OCI-LY3 (cell line): Measurements from ENCODE around the gene NR6A1.

Source experiments
- H2AFZ ChIP-seq: fragments of 200-600, 300-600 bp; shearing (Covaris generic); 2 replicates; pipeline ENCODE4 v1.6.0; 2014; ENCODE audit warnings: antibody characterized with exemption, low read depth, low read length
- H3K27ac ChIP-seq: fragments of 200-600, 300-600 bp; sonication (generic); 2 replicates; pipeline ENCODE4 v1.5.1; 2014; ENCODE audit warnings: mild to moderate bottlenecking, low read length, moderate library complexity, mixed read lengths
- H3K27me3 ChIP-seq: fragments of 200-600, 300-600 bp; sonication (generic); 2 replicates; pipeline ENCODE4 v1.6.1; 2014; ENCODE audit warnings: low read depth, low read length, mixed read lengths
- H3K36me3 ChIP-seq: fragments of 200-600, 300-600 bp; sonication (generic); replicated peaks from 2 replicates; pipeline ENCODE3; 2014; ENCODE audit warnings: low read depth, low read length, mixed read lengths
- H3K4me1 ChIP-seq: fragments of 300-600, 200-600 bp; sonication (generic); 2 replicates; pipeline ENCODE4 v1.6.1; 2014; ENCODE audit warnings: low read length, mixed read lengths
- H3K4me2 ChIP-seq: fragments of 200-600, 300-600 bp; sonication (generic); 2 replicates; pipeline ENCODE4 v1.6.1; 2014; ENCODE audit warnings: low read length, mixed read lengths
- H3K4me3 ChIP-seq: fragments of 300-600, 200-600 bp; sonication (generic); 2 replicates; pipeline ENCODE4 v1.5.1; 2014; ENCODE audit warnings: antibody characterized with exemption, mild to moderate bottlenecking, low read length, moderate library complexity
- H3K79me2 ChIP-seq: fragments of 300-600, 200-600 bp; shearing (Covaris generic); 2 replicates; pipeline ENCODE4 v1.6.1; 2014; ENCODE audit warnings: mild to moderate bottlenecking, low read length, mixed read lengths
- H3K9ac ChIP-seq: fragments of 300-600, 200-600 bp; shearing (Covaris generic); 2 replicates; pipeline ENCODE4 v1.6.0; 2014; ENCODE audit warnings: mild to moderate bottlenecking, low read length, moderate library complexity
- H3K9me3 ChIP-seq: fragments of 200-600, 300-600 bp; shearing (Covaris generic); 2 replicates; pipeline ENCODE4 v1.6.1; 2014; ENCODE audit warnings: low read length, mixed read lengths; ENCODE audit not compliant: insufficient read depth
- H4K20me1 ChIP-seq: fragments of 200-600, 300-600 bp; sonication (generic); 2 replicates; pipeline ENCODE4 v1.6.1; 2016; ENCODE audit warnings: low read length, mixed read lengths; ENCODE audit not compliant: insufficient read depth
- EZH2phosphoT487 ChIP-seq: fragments of 200-600 bp; shearing (Covaris generic); IDR thresholded peaks from 2 replicates; pipeline ENCODE4 v1.6.1; 2018; ENCODE audit warnings: antibody characterized with exemption, mixed run types, low read depth
- TF ChIP-seq, protein P1 (sequence below): fragments of 200-600, 300-600 bp; sonication (generic); IDR thresholded peaks from 2 replicates; pipeline ENCODE4 v1.5.1; 2014; ENCODE audit warnings: antibody characterized with exemption, low read length, low read depth

NR6A1 gene

GRCh38 chr9:124487260-124488182, 283.6 kb downstream of the NR6A1 start:
- H3K27ac ChIP-seq, result no peak overlapping the region
- H2AFZ ChIP-seq, result no peak overlapping the region
- peaks cover 3% of the 10 kb centered on the region; the same call in 1 of the 2 replicates for H3K27me3 ChIP-seq
- no peaks in the 10 kb centered on the region for H3K4me1 ChIP-seq
- TF ChIP-seq, protein P1, sequence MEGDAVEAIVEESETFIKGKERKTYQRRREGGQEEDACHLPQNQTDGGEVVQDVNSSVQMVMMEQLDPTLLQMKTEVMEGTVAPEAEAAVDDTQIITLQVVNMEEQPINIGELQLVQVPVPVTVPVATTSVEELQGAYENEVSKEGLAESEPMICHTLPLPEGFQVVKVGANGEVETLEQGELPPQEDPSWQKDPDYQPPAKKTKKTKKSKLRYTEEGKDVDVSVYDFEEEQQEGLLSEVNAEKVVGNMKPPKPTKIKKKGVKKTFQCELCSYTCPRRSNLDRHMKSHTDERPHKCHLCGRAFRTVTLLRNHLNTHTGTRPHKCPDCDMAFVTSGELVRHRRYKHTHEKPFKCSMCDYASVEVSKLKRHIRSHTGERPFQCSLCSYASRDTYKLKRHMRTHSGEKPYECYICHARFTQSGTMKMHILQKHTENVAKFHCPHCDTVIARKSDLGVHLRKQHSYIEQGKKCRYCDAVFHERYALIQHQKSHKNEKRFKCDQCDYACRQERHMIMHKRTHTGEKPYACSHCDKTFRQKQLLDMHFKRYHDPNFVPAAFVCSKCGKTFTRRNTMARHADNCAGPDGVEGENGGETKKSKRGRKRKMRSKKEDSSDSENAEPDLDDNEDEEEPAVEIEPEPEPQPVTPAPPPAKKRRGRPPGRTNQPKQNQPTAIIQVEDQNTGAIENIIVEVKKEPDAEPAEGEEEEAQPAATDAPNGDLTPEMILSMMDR, result no peak
- TF ChIP-seq EZH2phosphoT487, result no peak
- H4K20me1 ChIP-seq, result no peaks in the 10 kb centered on the region
- no peak overlapping the region for H3K4me2 ChIP-seq
- H3K9me3 ChIP-seq, result no peaks in the 10 kb centered on the region
- no peak overlapping the region for H3K4me3 ChIP-seq
- no peak overlapping the region for H3K9ac ChIP-seq
- H3K79me2 ChIP-seq, result no peaks in the 10 kb centered on the region
- H3K36me3 ChIP-seq, result no peaks in the 10 kb centered on the region

DNA sequence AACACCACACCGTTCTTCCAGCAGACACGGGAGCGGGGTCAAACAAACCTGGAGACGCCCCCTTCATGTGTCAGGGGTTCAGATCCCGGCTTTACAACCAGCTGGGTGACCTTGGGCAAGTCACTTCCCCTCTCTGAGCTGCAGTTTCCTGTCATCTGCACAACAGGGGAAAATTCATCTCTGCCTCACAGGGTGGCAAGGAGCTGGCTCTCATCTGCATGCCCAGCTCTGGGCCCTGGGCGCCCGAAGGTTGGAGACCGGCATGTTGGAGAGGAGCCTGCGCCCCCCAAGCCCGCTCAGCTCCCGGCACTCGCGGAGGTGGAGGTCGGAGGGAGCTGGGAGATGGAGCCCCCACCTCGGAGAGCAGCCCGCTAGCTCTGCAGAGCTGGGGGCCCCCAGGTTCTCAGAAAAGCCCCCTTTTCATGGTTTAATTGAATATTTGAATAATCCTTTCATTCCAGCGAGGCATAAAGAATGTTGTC, 284.3 kb downstream of the NR6A1 start:
- H3K4me3 ChIP-seq, result no peak overlapping the region
- no peaks in the 10 kb centered on the region for H3K9me3 ChIP-seq
- H3K27ac ChIP-seq, result no peak overlapping the region
- no peaks in the 10 kb centered on the region for H3K4me1 ChIP-seq
- peaks cover 3% of the 10 kb centered on the region; the same call in 1 of the 2 replicates for H3K27me3 ChIP-seq
- no peak overlapping the region for H3K9ac ChIP-seq
- no peak for TF ChIP-seq EZH2phosphoT487
- TF ChIP-seq, protein P1, result no peak
- H2AFZ ChIP-seq, result no peak overlapping the region
- H4K20me1 ChIP-seq, result no peaks in the 10 kb centered on the region
- no peaks in the 10 kb centered on the region for H3K36me3 ChIP-seq
- no peak overlapping the region for H3K4me2 ChIP-seq
- H3K79me2 ChIP-seq, result no peaks in the 10 kb centered on the region

GRCh38 chr9:124485936-124486335, 285.2 kb downstream of the NR6A1 start:
- H3K79me2 ChIP-seq, result no peaks in the 10 kb centered on the region
- H3K4me1 ChIP-seq, result no peaks in the 10 kb centered on the region
- H3K27ac ChIP-seq, result no peak overlapping the region
- no peaks in the 10 kb centered on the region for H3K9me3 ChIP-seq
- H4K20me1 ChIP-seq, result no peaks in the 10 kb centered on the region
- H2AFZ ChIP-seq, result no peak overlapping the region
- TF ChIP-seq, protein P1, result no peak
- TF ChIP-seq EZH2phosphoT487, result no peak
- H3K36me3 ChIP-seq, result no peaks in the 10 kb centered on the region
- H3K27me3 ChIP-seq, result no peaks in the 10 kb centered on the region; the same call in 1 of the 2 replicates
- no peak overlapping the region for H3K4me3 ChIP-seq
- no peak overlapping the region for H3K9ac ChIP-seq
- no peak overlapping the region for H3K4me2 ChIP-seq

DNA sequence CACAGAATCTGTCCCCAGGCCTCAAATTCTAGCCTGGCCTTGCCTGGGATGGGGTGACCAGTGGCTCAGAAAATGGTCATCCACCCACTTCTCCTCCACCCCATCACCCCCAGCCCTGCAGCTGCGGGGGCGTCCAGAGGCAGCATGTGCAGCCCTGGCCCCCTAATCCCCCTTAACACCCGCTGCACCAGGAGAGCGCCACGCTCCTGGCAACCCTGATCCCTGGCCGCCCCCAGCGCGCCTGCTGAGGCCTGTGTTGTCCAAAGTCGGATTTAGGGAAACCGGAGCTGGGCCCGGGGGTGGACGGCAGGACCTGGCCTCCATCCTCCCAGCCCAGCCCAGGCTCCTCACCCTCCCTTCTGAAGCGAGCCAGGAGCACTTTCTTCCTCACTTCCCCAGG, 285.9 kb downstream of the NR6A1 start:
- H4K20me1 ChIP-seq, result no peaks in the 10 kb centered on the region
- H3K9me3 ChIP-seq, result no peaks in the 10 kb centered on the region
- H3K27me3 ChIP-seq, result no peaks in the 10 kb centered on the region; the same call in 1 of the 2 replicates
- no peak overlapping the region for H3K4me3 ChIP-seq
- no peak overlapping the region for H3K27ac ChIP-seq
- no peaks in the 10 kb centered on the region for H3K79me2 ChIP-seq
- H3K4me1 ChIP-seq, result peaks cover 3% of the 10 kb centered on the region
- H3K9ac ChIP-seq, result no peak overlapping the region
- TF ChIP-seq, protein P1, result no peak
- no peak for TF ChIP-seq EZH2phosphoT487
- no peak overlapping the region for H2AFZ ChIP-seq
- H3K4me2 ChIP-seq, result no peak overlapping the region
- H3K36me3 ChIP-seq, result no peaks in the 10 kb centered on the region
